Activated CD4-positive, alpha-beta memory T cell treated with anti-CD3 and anti-CD28 coated beads for 36 hours (primary cell): Measurements from ENCODE around the gene RASL11B. TPM values are rescaled to one million over a fixed set of nuclear protein-coding genes. Genes with fewer than 3 reads are reported as not detected.

ENCODE experiments used
- CTCF ChIA-PET: fragments of 350-600 bp; sonication (Branson Sonifier 250); formaldehyde crosslinking; loops from one replicate; lab custom pipeline; 2021; ENCODE audit warnings: antibody characterized with exemption, inconsistent platforms; lab: Charles Lee
- POLR2A ChIA-PET: fragments of 350-600 bp; sonication (Branson Sonifier 250); formaldehyde crosslinking; loops from one replicate; lab custom pipeline; 2021; ENCODE audit warnings: antibody characterized with exemption; lab: Charles Lee
- DNase-seq: peaks from one replicate; pipeline ENCODE4 v3.0.0-alpha.2; 2020
- H3K27ac Mint-ChIP-seq: one replicate; pipeline ENCODE4 v1.8.0; 2021; ENCODE audit warnings: mixed read lengths
- H3K27me3 Mint-ChIP-seq: one replicate; pipeline ENCODE4 v1.8.0; 2021; ENCODE audit warnings: mixed read lengths
- H3K36me3 Mint-ChIP-seq: one replicate; pipeline ENCODE4 v1.8.0; 2021; ENCODE audit warnings: mixed read lengths
- H3K4me1 Mint-ChIP-seq: one replicate; pipeline ENCODE4 v1.8.0; 2021; ENCODE audit warnings: low read depth, mixed read lengths
- H3K4me3 Mint-ChIP-seq: one replicate; pipeline ENCODE4 v1.8.0; 2021; ENCODE audit warnings: mild to moderate bottlenecking, mixed read lengths
- H3K9me3 Mint-ChIP-seq: one replicate; pipeline ENCODE4 v1.8.0; 2021; ENCODE audit warnings: mixed read lengths
- intact Hi-C: fragments of 100-400 bp; cut with micrococcal nuclease; formaldehyde crosslinking; loops from one replicate; pipeline ENCODE4 v1.15.1; 2023
- total RNA-seq, 2 experiments: library from RNA; stranded (reverse); gene quantifications; one replicate each; pipeline ENCODE4 v1.2.3, GENCODE V29; 2021

The RASL11B gene
- total RNA-seq, 2 experiments from 2014 or later, result 0.29 to 0.40 TPM

DNA sequence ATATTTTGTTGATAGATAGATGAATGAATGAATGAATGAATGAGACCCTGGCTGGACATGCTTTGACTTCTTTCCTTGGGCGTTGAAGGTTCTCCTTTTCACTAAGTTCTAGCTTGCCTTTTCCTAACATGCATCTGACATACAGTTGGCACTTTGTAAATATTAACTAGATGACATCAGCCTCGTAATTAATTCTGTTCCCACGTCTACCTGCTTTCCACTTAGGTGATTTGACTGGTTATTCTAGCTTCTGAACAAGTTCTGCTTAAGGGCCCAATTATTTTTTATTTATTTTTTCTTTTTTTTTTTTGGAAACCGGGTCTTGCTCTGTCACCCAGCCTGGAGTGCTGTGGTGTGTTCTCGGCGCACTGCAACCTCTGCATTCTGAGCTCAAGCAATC lies 13.9 kb upstream of the RASL11B start:
- DNase-seq, result no peak
- intact Hi-C loops, result no loop called here
- Mint-ChIP-seq H3K4me1 (peaks cover 14% of the 10 kb centered on the region), H3K36me3 (no peaks in the 10 kb centered on the region), H3K27ac (no peak overlapping the region), H3K27me3 (peaks cover 2% of the 10 kb centered on the region), H3K4me3 (no peak overlapping the region), H3K9me3 (no peaks in the 10 kb centered on the region)
- ChIA-PET CTCF (no interaction called here), POLR2A (interaction anchor here (0.7 kb wide), 1 partner anchor 1290 kb away, joined by 3 read pairs; no protein-coding TSS in a partner anchor)

DNA sequence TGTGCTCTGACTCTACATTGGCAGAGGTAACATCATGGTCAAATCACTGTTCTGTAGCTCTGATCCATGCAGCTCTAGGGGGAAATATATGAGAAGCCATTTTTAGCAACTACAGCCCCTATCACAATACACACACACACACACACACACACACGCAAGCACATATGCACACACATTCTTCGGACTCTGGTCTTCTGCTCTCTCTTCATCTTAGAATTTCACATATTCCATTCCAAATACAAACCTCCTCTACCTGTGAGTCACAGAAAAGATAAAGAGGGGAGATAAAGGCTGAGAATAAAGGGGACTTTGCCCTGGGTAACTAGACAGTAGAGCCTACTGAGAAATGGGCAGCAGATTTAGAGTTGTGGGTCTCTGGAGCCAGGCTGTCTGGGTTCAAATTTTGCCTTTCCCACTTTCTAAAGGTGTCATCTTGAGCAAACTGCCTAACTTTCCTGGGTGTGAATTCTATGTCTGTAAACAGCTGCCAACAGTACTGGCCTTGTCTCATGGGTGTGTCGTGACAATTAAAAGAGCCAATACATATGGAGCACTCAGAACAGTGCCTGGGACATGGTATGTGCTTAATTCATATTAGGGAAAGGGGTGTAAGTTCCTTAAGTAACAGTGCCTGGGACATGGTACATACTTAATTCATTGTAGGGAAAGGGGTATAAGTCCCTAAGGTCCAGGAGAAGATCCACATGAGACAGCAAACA lies 11.6 kb upstream of the RASL11B start:
- H3K9me3 Mint-ChIP-seq, result no peaks in the 10 kb centered on the region
- DNase-seq, result no peak
- H3K27me3 Mint-ChIP-seq, result peaks cover 2% of the 10 kb centered on the region
- H3K4me3 Mint-ChIP-seq, result no peak overlapping the region
- POLR2A ChIA-PET, result no interaction called here
- CTCF ChIA-PET, result no interaction called here
- no peaks in the 10 kb centered on the region for H3K36me3 Mint-ChIP-seq
- peaks cover 3% of the 10 kb centered on the region for H3K4me1 Mint-ChIP-seq
- H3K27ac Mint-ChIP-seq, result no peak overlapping the region
- intact Hi-C loops, result no loop called here

DNA sequence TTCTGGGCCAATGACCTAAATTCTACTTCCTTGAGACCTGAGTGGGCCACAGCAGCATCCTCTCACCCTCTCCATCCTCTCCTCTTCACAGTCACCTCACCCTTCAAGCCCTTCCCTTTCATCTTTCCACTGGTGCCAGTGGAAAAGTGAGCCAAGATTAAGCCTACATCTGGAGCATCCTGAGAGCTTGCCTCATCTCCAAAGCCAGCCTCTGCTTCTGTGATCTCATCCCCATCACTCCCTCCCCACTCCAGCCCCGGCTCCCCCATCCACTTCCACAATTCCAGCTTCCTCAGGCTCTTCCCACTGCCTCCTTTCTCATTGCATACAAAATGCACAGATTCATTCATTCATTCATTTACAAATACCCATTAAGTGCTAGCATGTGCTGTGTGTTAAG lies 10.1 kb upstream of the RASL11B start:
- H3K27me3 Mint-ChIP-seq, result peaks cover 10% of the 10 kb centered on the region
- intact Hi-C loops, result no loop called here
- no peak for DNase-seq
- peaks cover 3% of the 10 kb centered on the region for H3K4me1 Mint-ChIP-seq
- ChIA-PET POLR2A (no interaction called here), CTCF (no interaction called here)
- no peak overlapping the region for H3K27ac Mint-ChIP-seq
- H3K36me3 Mint-ChIP-seq, result no peaks in the 10 kb centered on the region
- no peak overlapping the region for H3K4me3 Mint-ChIP-seq
- H3K9me3 Mint-ChIP-seq, result no peaks in the 10 kb centered on the region

DNA sequence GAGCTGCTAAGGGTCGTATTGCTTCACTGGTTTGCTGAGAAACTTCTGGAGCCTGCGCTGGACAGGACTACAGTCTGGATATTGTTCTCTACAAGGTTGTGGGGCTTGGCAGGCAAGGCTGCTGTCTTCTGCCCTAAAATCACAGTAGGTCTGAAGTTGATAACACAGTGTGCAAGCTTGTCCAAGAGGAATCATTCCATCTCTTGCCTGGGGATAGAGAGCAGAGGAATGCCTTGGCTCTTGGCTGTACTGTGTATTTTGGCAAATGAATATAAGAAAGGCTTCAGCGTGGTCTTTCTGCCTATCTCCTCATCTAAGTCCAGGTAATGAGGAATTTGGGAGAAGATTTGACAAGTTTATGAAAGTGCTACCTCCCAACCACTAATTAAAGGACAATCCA lies 9.4 kb upstream of the RASL11B start:
- POLR2A ChIA-PET, result no interaction called here

DNA sequence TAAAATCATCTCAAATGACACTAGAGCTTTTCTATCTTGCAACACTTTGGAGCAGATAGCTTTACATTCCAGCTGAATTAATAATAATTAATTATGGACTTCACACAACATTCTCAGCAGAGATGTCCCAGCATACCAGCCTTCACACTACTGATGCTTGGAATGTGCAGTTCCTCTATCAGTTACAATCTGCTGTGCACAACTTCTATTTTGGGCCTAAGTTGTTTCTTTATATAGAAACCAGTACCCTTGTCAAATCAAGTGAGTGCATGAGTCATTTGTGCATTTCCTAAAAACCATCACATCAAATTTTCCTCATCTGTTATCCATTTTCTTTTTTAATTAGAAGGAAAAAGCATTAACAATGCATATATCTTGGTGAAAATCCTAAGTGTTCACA lies 8.8 kb upstream of the RASL11B start:
- no peak for DNase-seq
- Mint-ChIP-seq H3K4me1 (peaks cover 3% of the 10 kb centered on the region), H3K27ac (no peak overlapping the region), H3K36me3 (no peaks in the 10 kb centered on the region), H3K9me3 (peaks cover 8% of the 10 kb centered on the region), H3K27me3 (peaks cover 17% of the 10 kb centered on the region), H3K4me3 (no peak overlapping the region)
- intact Hi-C loops, result no loop called here
- ChIA-PET CTCF (interaction anchor here (0.7 to 1.1 kb wide), 2 partner anchors 48 to 58 kb away, joined by 3 to 6 read pairs; no protein-coding TSS in a partner anchor), POLR2A (no interaction called here)

More for the DNA sequence above, 9.4 kb upstream of the RASL11B start:
- H3K27me3 Mint-ChIP-seq, result peaks cover 13% of the 10 kb centered on the region
- no peak overlapping the region for H3K4me3 Mint-ChIP-seq
- no peaks in the 10 kb centered on the region for H3K36me3 Mint-ChIP-seq
- no peak overlapping the region for H3K27ac Mint-ChIP-seq
- DNase-seq, result no peak
- peaks cover 3% of the 10 kb centered on the region for H3K4me1 Mint-ChIP-seq
- intact Hi-C loops, result no loop called here
- H3K9me3 Mint-ChIP-seq, result peaks cover 2% of the 10 kb centered on the region
- CTCF ChIA-PET, result interaction anchor here (1.1 kb wide), 1 partner anchor 59 kb away, joined by 6 read pairs; no protein-coding TSS in a partner anchor

DNA sequence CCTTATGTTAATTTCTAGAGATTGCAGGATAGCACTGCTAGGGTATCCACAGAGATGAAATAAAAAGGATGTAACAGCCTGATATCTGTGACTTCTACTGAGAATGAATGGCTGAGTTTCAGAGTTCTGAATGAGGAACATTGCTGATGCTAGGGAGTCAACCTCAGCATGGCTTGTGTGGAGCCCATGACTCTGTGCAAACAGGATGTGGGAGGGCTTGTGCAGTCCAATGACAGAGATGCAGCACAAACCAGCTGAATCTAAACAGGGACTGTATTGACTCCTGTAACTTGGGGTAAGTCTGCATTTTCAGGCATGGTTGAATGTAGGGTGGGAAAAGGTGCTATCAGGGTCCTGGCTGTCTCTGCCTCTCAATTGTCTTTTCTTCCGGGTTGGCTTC lies 5.3 kb upstream of the RASL11B start:
- H3K4me1 Mint-ChIP-seq, result peaks cover 9% of the 10 kb centered on the region
- peaks cover 36% of the 10 kb centered on the region for H3K27me3 Mint-ChIP-seq
- CTCF ChIA-PET, result no interaction called here
- H3K4me3 Mint-ChIP-seq, result no peak overlapping the region
- POLR2A ChIA-PET, result no interaction called here
- intact Hi-C loops, result no loop called here
- no peak overlapping the region for H3K27ac Mint-ChIP-seq
- H3K36me3 Mint-ChIP-seq, result no peaks in the 10 kb centered on the region
- peaks cover 10% of the 10 kb centered on the region for H3K9me3 Mint-ChIP-seq
- DNase-seq, result peak; percentile 35

DNA sequence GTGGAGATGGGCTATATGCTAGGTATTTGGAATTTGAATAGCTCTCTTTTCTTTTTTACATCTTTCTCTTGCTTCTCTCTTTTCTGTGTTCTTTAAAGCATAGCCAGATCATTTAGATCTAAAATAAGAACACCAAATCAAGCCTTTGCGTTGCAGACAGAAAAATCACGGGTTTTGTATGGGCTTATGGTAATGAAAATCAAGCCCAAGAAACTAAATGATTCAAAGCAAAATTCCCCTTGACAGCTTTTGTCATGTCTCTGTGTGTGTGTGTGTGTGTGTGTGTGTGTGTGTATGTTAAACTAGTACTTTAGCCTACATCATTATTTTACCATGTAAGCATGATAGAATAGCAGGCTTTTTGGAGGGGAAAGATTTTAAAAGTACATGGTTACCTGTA lies 1.8 kb upstream of the RASL11B start:
- ChIA-PET CTCF (interaction anchor here (0.7 kb wide), 1 partner anchor 202 kb away, joined by 3 read pairs; no protein-coding TSS in a partner anchor), POLR2A (no interaction called here)
- no peak for DNase-seq
- H3K4me3 Mint-ChIP-seq, result no peak overlapping the region
- H3K9me3 Mint-ChIP-seq, result peaks cover 10% of the 10 kb centered on the region
- H3K36me3 Mint-ChIP-seq, result no peaks in the 10 kb centered on the region
- peaks cover 44% of the 10 kb centered on the region for H3K27me3 Mint-ChIP-seq
- no peak overlapping the region for H3K27ac Mint-ChIP-seq
- intact Hi-C loops, result loop anchor here (5.0 kb wide), 2 partner anchors 38 to 148 kb away; no protein-coding TSS in a partner anchor
- peaks cover 6% of the 10 kb centered on the region for H3K4me1 Mint-ChIP-seq

DNA sequence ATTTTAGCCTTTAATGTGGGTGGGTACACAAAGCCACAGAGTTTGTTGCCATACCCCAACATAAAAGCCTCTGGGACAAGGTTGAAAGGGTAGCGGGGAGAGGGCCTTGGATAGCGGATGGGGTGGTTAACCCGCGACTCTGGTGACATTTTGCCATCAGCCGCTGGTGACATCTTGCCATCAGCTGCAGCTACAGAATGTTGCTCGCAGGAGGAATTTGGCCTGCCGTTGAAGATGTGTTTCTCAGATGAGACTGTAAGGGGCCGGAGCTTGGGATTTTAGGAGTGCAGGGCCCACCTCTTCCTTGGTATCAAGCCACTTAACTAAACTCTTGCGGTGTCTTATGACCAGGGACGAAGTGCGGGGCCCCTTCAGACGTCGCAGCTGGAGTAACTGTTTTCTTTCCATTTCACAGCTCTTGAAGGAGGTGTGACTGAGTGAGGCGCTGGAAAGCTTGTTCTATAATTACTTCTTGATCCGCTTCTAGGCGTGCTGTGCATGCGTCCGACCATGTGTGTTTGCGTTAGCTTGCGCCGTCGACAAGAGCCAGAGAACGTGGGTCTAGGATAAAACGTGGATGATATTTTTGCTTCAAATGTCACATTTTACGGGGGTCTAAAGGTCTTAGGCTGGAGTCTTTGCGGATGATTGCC lies 820 bp upstream of the RASL11B start:
- H3K27ac Mint-ChIP-seq, result no peak overlapping the region
- H3K27me3 Mint-ChIP-seq, result peaks cover 43% of the 10 kb centered on the region
- H3K9me3 Mint-ChIP-seq, result peaks cover 10% of the 10 kb centered on the region
- ChIA-PET CTCF (no interaction called here), POLR2A (no interaction called here)
- DNase-seq, result no peak
- no peaks in the 10 kb centered on the region for H3K36me3 Mint-ChIP-seq
- intact Hi-C loops, result loop anchor here (5.0 kb wide), 2 partner anchors 39 to 149 kb away; no protein-coding TSS in a partner anchor
- H3K4me3 Mint-ChIP-seq, result peak overlapping the region; percentile 53
- H3K4me1 Mint-ChIP-seq, result peaks cover 5% of the 10 kb centered on the region

DNA sequence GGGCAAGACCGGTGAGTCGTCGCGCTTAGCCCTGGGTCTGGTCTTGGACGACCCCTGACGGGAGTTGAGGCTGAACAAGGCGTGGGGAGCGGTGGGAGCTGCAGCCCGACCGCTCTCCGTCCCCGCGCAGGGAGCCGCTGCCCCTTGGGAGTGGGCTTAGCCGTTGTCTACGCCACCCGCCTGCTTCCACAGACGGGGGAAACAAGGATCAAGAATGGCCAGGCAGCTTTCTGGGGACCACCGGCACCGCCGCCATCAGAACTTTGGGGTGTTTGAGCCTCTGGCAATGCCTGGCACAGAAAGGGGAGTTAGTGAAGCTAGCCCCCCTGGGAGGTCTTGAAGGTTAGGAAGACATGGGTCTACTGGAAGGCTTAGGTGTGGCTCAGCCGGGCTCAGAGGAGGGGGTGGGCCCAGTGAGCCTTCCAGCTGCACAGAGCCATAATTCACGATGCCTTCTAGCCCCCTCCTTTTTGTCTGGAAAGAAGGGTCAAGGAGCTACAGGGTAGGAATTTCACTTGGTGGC lies 583 bp downstream of the RASL11B start:
- no peaks in the 10 kb centered on the region for H3K36me3 Mint-ChIP-seq

DNA sequence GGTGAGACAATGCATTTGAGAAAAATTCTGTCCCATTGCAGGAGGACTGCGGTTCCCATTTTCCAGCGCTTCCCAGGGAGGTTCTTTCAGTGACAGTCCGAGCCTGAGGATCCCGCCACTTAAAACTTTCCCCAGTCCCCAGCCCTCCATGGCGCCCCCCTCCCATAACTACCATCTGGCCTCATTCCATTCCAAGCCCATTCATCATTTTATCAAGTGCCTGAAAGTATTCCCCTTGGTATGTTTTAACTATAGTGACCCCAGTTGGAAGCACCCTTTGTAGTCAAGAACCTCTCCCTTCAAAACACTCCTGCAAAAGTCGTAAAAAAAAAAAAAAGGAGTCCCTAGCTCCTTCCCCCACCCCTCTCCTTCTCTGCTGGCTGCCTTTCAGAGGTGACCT lies 1.2 kb downstream of the RASL11B start:
- Mint-ChIP-seq H3K4me1 (peaks cover 5% of the 10 kb centered on the region), H3K36me3 (no peaks in the 10 kb centered on the region), H3K9me3 (peaks cover 3% of the 10 kb centered on the region), H3K4me3 (no peak overlapping the region), H3K27me3 (peaks cover 27% of the 10 kb centered on the region), H3K27ac (no peak overlapping the region)
- intact Hi-C loops, result loop anchor here (5.0 kb wide), 2 partner anchors 41 to 151 kb away; no protein-coding TSS in a partner anchor
- CTCF ChIA-PET, result interaction anchor here (1.1 kb wide), 1 partner anchor 203 kb away, joined by 4 read pairs; no protein-coding TSS in a partner anchor
- POLR2A ChIA-PET, result no interaction called here
- no peak for DNase-seq

More for the DNA sequence above, 583 bp downstream of the RASL11B start:
- CTCF ChIA-PET, result interaction anchor here (1.0 kb wide), 1 partner anchor 317 kb away, joined by 3 read pairs; no protein-coding TSS in a partner anchor
- peaks cover 9% of the 10 kb centered on the region for H3K9me3 Mint-ChIP-seq
- intact Hi-C loops, result loop anchor here (5.0 kb wide), 2 partner anchors 40 to 150 kb away; no protein-coding TSS in a partner anchor
- DNase-seq, result no peak
- no peak overlapping the region for H3K27ac Mint-ChIP-seq
- peaks cover 5% of the 10 kb centered on the region for H3K4me1 Mint-ChIP-seq
- POLR2A ChIA-PET, result no interaction called here
- peaks cover 33% of the 10 kb centered on the region for H3K27me3 Mint-ChIP-seq
- peak overlapping the region; percentile 64 for H3K4me3 Mint-ChIP-seq

DNA sequence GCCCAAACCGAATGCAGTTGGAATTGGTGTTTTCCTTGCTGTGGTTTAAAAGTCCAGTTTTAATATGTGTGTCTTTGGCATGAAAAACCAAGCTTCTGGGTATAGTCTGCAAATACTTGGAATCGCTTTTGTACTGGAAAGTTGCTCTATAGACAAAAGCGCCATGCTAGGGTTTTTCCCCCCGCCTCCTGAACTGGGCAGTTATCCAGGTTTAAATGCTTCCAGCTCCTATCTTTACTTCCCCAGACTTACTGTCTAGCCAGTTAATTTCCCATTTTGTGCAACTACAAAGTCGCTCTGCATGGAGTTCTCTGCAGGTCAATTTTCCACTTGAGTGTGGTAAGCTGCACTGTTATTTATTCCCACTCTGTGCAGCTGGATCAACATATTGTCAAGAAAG lies 2.7 kb downstream of the RASL11B start:
- no peaks in the 10 kb centered on the region for H3K9me3 Mint-ChIP-seq
- H3K36me3 Mint-ChIP-seq, result no peaks in the 10 kb centered on the region
- H3K27me3 Mint-ChIP-seq, result peaks cover 25% of the 10 kb centered on the region
- intact Hi-C loops, result loop anchor here (5.0 kb wide), 2 partner anchors 42 to 152 kb away; no protein-coding TSS in a partner anchor
- no peak overlapping the region for H3K27ac Mint-ChIP-seq
- no peak overlapping the region for H3K4me3 Mint-ChIP-seq
- CTCF ChIA-PET, result interaction anchor here (1.8 kb wide), 1 partner anchor 319 kb away, joined by 6 read pairs; no protein-coding TSS in a partner anchor
- peaks cover 5% of the 10 kb centered on the region for H3K4me1 Mint-ChIP-seq
- DNase-seq, result no peak
- POLR2A ChIA-PET, result no interaction called here

DNA sequence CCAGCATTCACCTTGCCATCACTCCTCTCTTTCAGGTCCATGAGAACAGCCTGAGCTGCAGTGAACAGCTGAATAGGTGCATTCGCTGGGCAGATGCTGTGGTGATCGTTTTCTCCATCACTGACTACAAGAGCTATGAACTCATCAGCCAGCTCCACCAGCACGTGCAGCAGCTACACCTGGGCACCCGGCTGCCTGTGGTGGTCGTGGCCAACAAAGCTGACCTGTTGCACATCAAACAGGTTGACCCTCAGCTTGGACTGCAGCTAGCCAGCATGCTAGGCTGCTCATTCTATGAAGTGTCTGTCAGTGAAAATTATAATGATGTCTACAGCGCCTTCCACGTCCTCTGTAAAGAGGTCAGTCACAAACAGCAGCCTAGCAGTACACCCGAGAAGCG lies 3.2 kb downstream of the RASL11B start:
- Mint-ChIP-seq H3K4me1 (peaks cover 5% of the 10 kb centered on the region), H3K27ac (no peak overlapping the region), H3K36me3 (no peaks in the 10 kb centered on the region), H3K4me3 (no peak overlapping the region), H3K9me3 (no peaks in the 10 kb centered on the region), H3K27me3 (peaks cover 21% of the 10 kb centered on the region)
- no peak for DNase-seq
- ChIA-PET POLR2A (no interaction called here), CTCF (interaction anchor here (1.8 kb wide), 1 partner anchor 319 kb away, joined by 6 read pairs; no protein-coding TSS in a partner anchor)
- intact Hi-C loops, result no loop called here
